Activated CD8-positive, alpha-beta T cell treated with anti-CD3 and anti-CD28 coated beads for 36 hours (primary cell): ENCODE measurements around the gene FCHSD1. TPM values are rescaled to one million over a fixed set of nuclear protein-coding genes. Genes with fewer than 3 reads are reported as not detected.

Experiments used
- ATAC-seq: fragments of 200-7000 bp; cut with Tn5 transposase; one replicate; pipeline ENCODE4 v1.10.0; 2021; ENCODE audit warnings: mild to moderate bottlenecking, moderate library complexity
- CTCF ChIA-PET: fragments of 350-600 bp; sonication (Branson Sonifier 250); formaldehyde crosslinking; loops from one replicate; lab custom pipeline; 2021; ENCODE audit warnings: antibody characterized with exemption; lab: Charles Lee
- POLR2A ChIA-PET: fragments of 350-600 bp; sonication (Branson Sonifier 250); formaldehyde crosslinking; loops from one replicate; lab custom pipeline; 2021; ENCODE audit warnings: antibody characterized with exemption; lab: Charles Lee
- DNase-seq: peaks from one replicate; pipeline ENCODE4 v3.0.0-alpha.2; 2020
- H3K27ac Mint-ChIP-seq: one replicate; pipeline ENCODE4 v1.8.0; 2021; ENCODE audit warnings: mild to moderate bottlenecking, mixed read lengths
- H3K27me3 Mint-ChIP-seq: one replicate; pipeline ENCODE4 v1.8.0; 2021; ENCODE audit warnings: mixed read lengths
- H3K36me3 Mint-ChIP-seq: one replicate; pipeline ENCODE4 v1.8.0; 2021; ENCODE audit warnings: low read depth, mixed read lengths
- H3K4me1 Mint-ChIP-seq: one replicate; pipeline ENCODE4 v1.8.0; 2021; ENCODE audit warnings: low read depth, mixed read lengths
- H3K4me3 Mint-ChIP-seq: one replicate; pipeline ENCODE4 v1.8.0; 2021; ENCODE audit warnings: mild to moderate bottlenecking, moderate library complexity, mixed read lengths
- H3K9me3 Mint-ChIP-seq: one replicate; pipeline ENCODE4 v1.8.0; 2021; ENCODE audit warnings: mixed read lengths
- CTCF ChIP-seq: fragments of 200-600 bp; IDR thresholded peaks from one replicate; pipeline ENCODE4 v1.8.0; 2022; ENCODE audit warnings: antibody characterized with exemption, mild to moderate bottlenecking
- intact Hi-C: fragments of 100-400 bp; cut with micrococcal nuclease; formaldehyde crosslinking; loops from one replicate; pipeline ENCODE4 v1.10.0; 2022
- total RNA-seq, 2 experiments: library from RNA; stranded (reverse); gene quantifications; one replicate each; pipeline ENCODE4 v1.2.3, GENCODE V29; 2021

FCHSD1 gene
- total RNA-seq, 2 experiments from 2014 or later = 30.1 to 31.8 TPM

- H3K4me3 Mint-ChIP-seq = no peak overlapping the region
- no peaks in the 10 kb centered on the region for H3K9me3 Mint-ChIP-seq
- ChIA-PET POLR2A (interaction anchor here (1.1 to 1.6 kb wide), 5 partner anchors 9 to 24 kb away, joined by 3 to 5 read pairs (median 5); partner anchors contain the start of gene FCHSD1), CTCF (interaction anchor here (1.0 to 4.0 kb wide), 8 partner anchors 10 to 52 kb away, joined by 4 to 24 read pairs (median 4); partner anchors contain the start of genes DIAPH1 and FCHSD1)
- peaks cover 30% of the 10 kb centered on the region for H3K36me3 Mint-ChIP-seq
- H3K27me3 Mint-ChIP-seq = no peaks in the 10 kb centered on the region
- peak overlapping the region; percentile 72 for H3K27ac Mint-ChIP-seq
- peaks cover 26% of the 10 kb centered on the region for H3K4me1 Mint-ChIP-seq
- TF ChIP-seq CTCF = peak; percentile 36
- intact Hi-C loops = no loop called here
- peak; percentile 27 for DNase-seq
- ATAC-seq = peak; percentile 35
Observed at GRCh38 chr5:141641634-141642267, 9.5 kb downstream of the FCHSD1 start.

DNA sequence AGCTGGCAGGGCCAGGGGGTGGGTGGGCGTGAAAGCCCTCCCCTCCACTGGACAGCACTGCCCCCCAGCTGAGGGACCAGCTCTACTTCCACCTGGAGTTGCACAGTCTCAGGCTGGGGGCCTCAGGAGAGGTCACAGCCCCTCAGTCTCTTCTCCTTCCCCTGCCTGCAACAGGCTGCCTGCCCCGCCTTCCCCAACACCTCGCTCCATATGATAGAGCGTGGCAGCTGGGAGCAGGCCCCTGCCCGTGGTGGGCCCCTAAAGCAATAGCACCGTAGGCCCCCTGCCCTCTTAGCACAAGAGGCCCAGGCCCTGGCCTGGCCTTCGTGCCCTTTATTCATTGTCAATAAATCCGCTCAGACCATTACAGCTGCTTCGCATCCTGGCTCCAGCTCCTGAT lies 10.5 kb downstream of the FCHSD1 start:
- no peaks in the 10 kb centered on the region for H3K9me3 Mint-ChIP-seq
- no peak for TF ChIP-seq CTCF
- peaks cover 31% of the 10 kb centered on the region for H3K4me1 Mint-ChIP-seq
- peak overlapping the region; percentile 22 for H3K27ac Mint-ChIP-seq
- ChIA-PET CTCF (interaction anchor here (0.8 to 4.0 kb wide), 4 partner anchors 9 to 49 kb away, joined by 3 to 24 read pairs (median 4); partner anchors contain the start of gene FCHSD1), POLR2A (interaction anchor here (1.0 to 1.6 kb wide), 4 partner anchors 9 to 21 kb away, joined by 3 to 5 read pairs (median 4); partner anchors contain the start of gene FCHSD1)
- intact Hi-C loops = no loop called here
- H3K36me3 Mint-ChIP-seq = peaks cover 35% of the 10 kb centered on the region
- H3K4me3 Mint-ChIP-seq = no peak overlapping the region
- H3K27me3 Mint-ChIP-seq = no peaks in the 10 kb centered on the region
- DNase-seq = no peak
- no peak for ATAC-seq

GRCh38 chr5:141640051-141640415 lies 11.2 kb downstream of the FCHSD1 start:
- CTCF ChIA-PET = interaction anchor here (0.8 to 4.0 kb wide), 2 partner anchors 11 to 48 kb away, joined by 3 to 24 read pairs; partner anchors contain the start of gene FCHSD1
- Mint-ChIP-seq H3K27ac (no peak overlapping the region), H3K4me1 (peaks cover 38% of the 10 kb centered on the region), H3K4me3 (no peak overlapping the region), H3K36me3 (peaks cover 40% of the 10 kb centered on the region), H3K9me3 (no peaks in the 10 kb centered on the region), H3K27me3 (no peaks in the 10 kb centered on the region)
- POLR2A ChIA-PET = interaction anchor here (1.0 to 6.5 kb wide), 3 partner anchors 9 to 48 kb away, joined by 4 to 28 read pairs (median 5); partner anchors contain the start of gene FCHSD1
- intact Hi-C loops = no loop called here
- no peak for TF ChIP-seq CTCF
- DNase-seq (no peak), ATAC-seq (no peak)

DNA sequence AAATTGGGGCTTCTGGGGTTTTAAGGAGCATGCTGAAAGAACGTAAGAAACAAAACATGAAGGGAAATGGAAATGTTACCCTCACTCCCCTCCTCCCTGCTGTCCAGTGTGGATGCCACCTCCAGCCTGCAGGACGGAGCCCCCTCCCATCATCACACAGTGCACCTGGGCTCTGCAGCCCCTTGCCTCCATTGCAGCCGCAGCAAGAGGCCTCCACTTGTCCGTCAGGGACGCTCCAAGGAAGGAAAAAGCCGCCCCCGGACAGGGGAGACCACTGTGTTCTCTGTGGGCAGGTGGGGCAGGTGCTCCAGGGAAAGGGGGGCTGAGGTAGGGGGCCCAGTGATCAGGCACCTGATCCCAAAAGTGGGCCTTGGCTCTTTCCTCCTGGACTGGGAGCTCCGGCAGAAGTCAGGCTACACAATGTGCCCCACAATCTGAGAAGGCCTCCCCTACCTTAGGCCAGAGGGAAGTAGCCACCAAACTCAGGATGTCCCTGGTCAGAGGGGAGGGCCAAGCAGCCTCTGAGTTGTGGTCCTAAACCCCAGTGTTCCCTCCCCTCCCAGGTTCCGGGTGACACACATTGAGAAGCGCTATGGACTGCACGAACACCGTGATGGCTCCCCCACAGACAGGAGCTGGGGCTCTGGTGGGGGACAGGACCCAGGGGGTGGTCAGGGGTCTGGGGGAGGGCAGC lies 11.7 kb downstream of the FCHSD1 start:
- intact Hi-C loops = loop anchor here (5.0 kb wide), 1 partner anchor 47 kb away; no protein-coding TSS in a partner anchor
- TF ChIP-seq CTCF = no peak
- peaks cover 43% of the 10 kb centered on the region for H3K36me3 Mint-ChIP-seq
- POLR2A ChIA-PET = interaction anchor here (1.5 to 6.5 kb wide), 3 partner anchors 9 to 48 kb away, joined by 4 to 28 read pairs (median 27); no protein-coding TSS in a partner anchor
- DNase-seq = no peak
- ATAC-seq = no peak
- no peaks in the 10 kb centered on the region for H3K9me3 Mint-ChIP-seq
- H3K4me1 Mint-ChIP-seq = peaks cover 43% of the 10 kb centered on the region
- CTCF ChIA-PET = interaction anchor here (3.7 to 4.2 kb wide), 3 partner anchors 23 to 47 kb away, joined by 14 to 83 read pairs (median 24); no protein-coding TSS in a partner anchor
- H3K27me3 Mint-ChIP-seq = no peaks in the 10 kb centered on the region
- peak overlapping the region; percentile 86 for H3K4me3 Mint-ChIP-seq
- H3K27ac Mint-ChIP-seq = peak overlapping the region; percentile 90
